CD14-positive monocyte (primary cell): Measurements from ENCODE around the gene AIG1. TPM values are rescaled to one million over a fixed set of nuclear protein-coding genes. Genes with fewer than 3 reads are reported as not detected.

ENCODE experiments used
- DNase-seq, 3 donors: peaks; one replicate each; pipeline ENCODE4 v3.0.0-alpha.2; 2011 to 2022
- H2AFZ ChIP-seq: 2 replicates; pipeline ENCODE4 v1.6.0; 2012; ENCODE audit warnings: mild to moderate bottlenecking, low read depth, low read length, inconsistent platforms; ENCODE audit not compliant: insufficient read depth, poor library complexity, severe bottlenecking
- H3K27ac ChIP-seq, 2 donors: 1 replicate in 1 of 2; 2 replicates in 1 of 2; pipeline ENCODE4 v1.5.1; 2012 to 2013; ENCODE audit warnings: low read length in 2 of 2, control low read depth in 1 of 2, inconsistent platforms in 1 of 2, low read depth in 1 of 2, mild to moderate bottlenecking in 1 of 2
- H3K27me3 ChIP-seq, 2 donors: one replicate each; pipeline versions ENCODE4 v1.6.0 to v1.6.1; 2011 to 2013; ENCODE audit warnings: low read length in 2 of 2; ENCODE audit not compliant: control insufficient read depth in 2 of 2, insufficient read depth in 2 of 2
- H3K36me3 ChIP-seq, 2 donors: replicated peaks in 1 of 2; 1 replicate in 1 of 2; 2 replicates in 1 of 2; pipeline versions ENCODE4 v1.5.1 to v1.6.1; 2012 to 2013; ENCODE audit warnings: low read length in 2 of 2, control low read depth in 1 of 2, inconsistent platforms in 1 of 2, mild to moderate bottlenecking in 1 of 2; ENCODE audit not compliant: insufficient read depth in 2 of 2, control insufficient read depth in 1 of 2
- H3K4me1 ChIP-seq, 2 donors: 1 replicate in 1 of 2; 2 replicates in 1 of 2; pipeline versions ENCODE4 v1.5.1 to v1.6.1; 2012 to 2013; ENCODE audit warnings: low read length in 2 of 2, control low read depth in 1 of 2, inconsistent platforms in 1 of 2, mild to moderate bottlenecking in 1 of 2, moderate library complexity in 1 of 2; ENCODE audit not compliant: insufficient read depth in 2 of 2, control insufficient read depth in 1 of 2
- H3K4me2 ChIP-seq: replicated peaks from 2 replicates; pipeline ENCODE3; 2012; ENCODE audit warnings: low read length, moderate library complexity, mild to moderate bottlenecking; ENCODE audit not compliant: poor library complexity, severe bottlenecking; ENCODE audit errors: extremely low read depth
- H3K4me3 ChIP-seq, 3 experiments: fragments of 200-600 bp in 1 of 3; sonication (generic) in 1 of 3; replicated peaks in 1 of 3; 1 replicate in 2 of 3; 2 replicates in 1 of 3; pipeline ENCODE4 v1.5.1; 2011 to 2013; ENCODE audit warnings: low read length in 3 of 3, mild to moderate bottlenecking in 3 of 3, control low read depth in 2 of 3, low read depth in 2 of 3, inconsistent platforms in 1 of 3, moderate library complexity in 1 of 3
- H3K79me2 ChIP-seq: 2 replicates; pipeline ENCODE4 v1.6.0; 2012; ENCODE audit warnings: mild to moderate bottlenecking, control low read depth, inconsistent platforms, low read length, moderate library complexity; ENCODE audit not compliant: insufficient read depth
- H3K9ac ChIP-seq: 2 replicates; pipeline ENCODE4 v1.6.0; 2017; ENCODE audit warnings: low read length, mild to moderate bottlenecking; ENCODE audit not compliant: insufficient read depth, poor library complexity, severe bottlenecking
- H3K9me3 ChIP-seq, 2 donors: replicated peaks in 1 of 2; 1 replicate in 1 of 2; 2 replicates in 1 of 2; pipeline versions ENCODE4 v1.5.1 to v1.6.1; 2012 to 2013; ENCODE audit warnings: low read length in 2 of 2, control low read depth in 1 of 2; ENCODE audit not compliant: control insufficient read depth in 1 of 2, insufficient read depth in 1 of 2
- H4K20me1 ChIP-seq: 2 replicates; pipeline ENCODE4 v1.6.0; 2012; ENCODE audit warnings: mild to moderate bottlenecking, low read length, control low read depth, moderate library complexity; ENCODE audit not compliant: insufficient read depth
- H3K27ac Mint-ChIP-seq, 7 donors: one replicate each; pipeline ENCODE4 v1.8.0; 2020; ENCODE audit warnings: mild to moderate bottlenecking in 7 of 7, mixed read lengths in 7 of 7, moderate library complexity in 6 of 7, inconsistent platforms in 2 of 7
- H3K27me3 Mint-ChIP-seq, 3 donors: one replicate each; pipeline ENCODE4 v1.8.0; 2021 to 2022; ENCODE audit warnings: low read depth in 3 of 3, mild to moderate bottlenecking in 3 of 3, mixed read lengths in 3 of 3, moderate library complexity in 3 of 3, inconsistent platforms in 1 of 3
- H3K36me3 Mint-ChIP-seq, 2 donors: one replicate each; pipeline ENCODE4 v1.8.0; 2020; ENCODE audit warnings: mixed read lengths in 2 of 2, inconsistent platforms in 1 of 2, mild to moderate bottlenecking in 1 of 2
- H3K4me1 Mint-ChIP-seq: one replicate; pipeline ENCODE4 v1.8.0; 2020; ENCODE audit warnings: mild to moderate bottlenecking, mixed read lengths
- H3K4me3 Mint-ChIP-seq, 2 donors: one replicate each; pipeline ENCODE4 v1.8.0; 2020; ENCODE audit warnings: mild to moderate bottlenecking in 2 of 2, mixed read lengths in 2 of 2, moderate library complexity in 1 of 2
- H3K9me3 Mint-ChIP-seq, 7 donors: one replicate each; pipeline ENCODE4 v1.8.0; 2020 to 2022; ENCODE audit warnings: mixed read lengths in 7 of 7, mild to moderate bottlenecking in 6 of 7, moderate library complexity in 6 of 7, inconsistent platforms in 2 of 7
- CTCF ChIP-seq: fragments of 200-600 bp; IDR thresholded peaks from one replicate; pipeline ENCODE4 v1.8.0; 2022; ENCODE audit warnings: antibody characterized with exemption, mild to moderate bottlenecking
- WGBS: methylation state at CpG from one replicate; pipeline ENCODE4 v1.1.5; 2013; ENCODE audit warnings: missing lambda C conversion rate; ENCODE audit not compliant: insufficient coverage; 5-methylcytosine and 5-hydroxymethylcytosine counted together
- intact Hi-C, 2 donors: fragments of 100-400 bp; cut with micrococcal nuclease; formaldehyde crosslinking; loops; one replicate each; pipeline versions ENCODE4 v1.15.0 to v1.15.1; 2023
- polyA plus RNA-seq, 3 donors: library from polyadenylated mRNA; depleted of rRNA in 1 of 3; unstranded in 2 of 3; stranded (reverse) in 1 of 3; fragments of 300-500 nt in 2 of 3; fragments of >200 nt in 1 of 3; fragmentation: Illumina TruSeq in 2 of 3; gene quantifications; 1 replicate in 2 of 3; 2 replicates in 1 of 3; pipeline ENCODE4 v1.2.3, GENCODE V29; 2012 to 2021

Gene AIG1
- polyA plus RNA-seq, 3 donors = 6.7 to 7.6 (median 6.8) TPM

GRCh38 chr6:143037470-143037869 is 23.2 kb upstream of the AIG1 start:
- Histone ChIP-seq H3K4me1 (no peaks in the 10 kb centered on the region), H3K4me3 (no peak overlapping the region), H3K79me2 (no peaks in the 10 kb centered on the region), H3K9me3 (no peaks in the 10 kb centered on the region), H4K20me1 (no peaks in the 10 kb centered on the region), H3K9ac (no peak overlapping the region), H3K27me3 (no peaks in the 10 kb centered on the region), H3K4me2 (no peak overlapping the region), H3K36me3 (no peaks in the 10 kb centered on the region), H3K27ac (no peak overlapping the region), H2AFZ (no peak overlapping the region)
- peaks cover 0 to 3% (median 0%) of the 10 kb centered on the region in 3 donors for H3K27me3 Mint-ChIP-seq
- H3K36me3 Mint-ChIP-seq = no peaks in the 10 kb centered on the region
- WGBS = no CpG with 5 or more reads among the region's 2 CpGs
- TF ChIP-seq CTCF = no peak
- peaks cover 6% of the 10 kb centered on the region for H3K4me1 Mint-ChIP-seq
- intact Hi-C loops = no loop called here
- H3K4me3 Mint-ChIP-seq = no peak overlapping the region
- H3K9me3 Mint-ChIP-seq = peaks cover 0 to 7% (median 0%) of the 10 kb centered on the region in 7 donors
- DNase-seq = no peak
- no peak overlapping the region for H3K27ac Mint-ChIP-seq

GRCh38 chr6:143038833-143039232 is 21.9 kb upstream of the AIG1 start:
- H3K9me3 ChIP-seq = no peaks in the 10 kb centered on the region
- no peaks in the 10 kb centered on the region for H3K27me3 ChIP-seq
- H3K27ac ChIP-seq = no peak overlapping the region
- no peaks in the 10 kb centered on the region for H3K4me1 ChIP-seq
- no peaks in the 10 kb centered on the region for H4K20me1 ChIP-seq
- Mint-ChIP-seq H3K4me1 (peaks cover 6% of the 10 kb centered on the region), H3K36me3 (no peaks in the 10 kb centered on the region), H3K9me3 (peaks cover 0 to 7% (median 0%) of the 10 kb centered on the region in 7 donors), H3K27me3 (peaks cover 0 to 3% (median 0%) of the 10 kb centered on the region in 3 donors), H3K4me3 (no peak overlapping the region), H3K27ac (peak overlapping the region in 1 of 7 donors; percentile 48)
- no peaks in the 10 kb centered on the region for H3K79me2 ChIP-seq
- DNase-seq = no peak
- no peak overlapping the region for H3K9ac ChIP-seq
- no peak overlapping the region for H3K4me2 ChIP-seq
- TF ChIP-seq CTCF = no peak
- H3K36me3 ChIP-seq = no peaks in the 10 kb centered on the region
- H2AFZ ChIP-seq = no peak overlapping the region
- no peak overlapping the region for H3K4me3 ChIP-seq
- intact Hi-C loops = no loop called here
